Sigmoid colon (tissue), 4 donors: Measurements from ENCODE around the gene TEN1.

Source experiments
- EP300 ChIP-seq, 4 donors: sonication (generic); formaldehyde crosslinking; IDR thresholded peaks; one replicate each; pipeline ENCODE4 v1.6.1; 2017; ENCODE audit warnings: antibody characterized with exemption in 4 of 4
- POLR2A ChIP-seq, 2 donors: fragments of 450-650 bp; IDR thresholded peaks; one replicate each; pipeline ENCODE4 v1.6.1; 2016; ENCODE audit warnings: antibody characterized with exemption in 2 of 2, mild to moderate bottlenecking in 2 of 2, moderate library complexity in 2 of 2
- TF ChIP-seq, protein P1 (sequence below), 4 experiments: fragments of 450-650 bp in 3 of 4; fragments of 200-600 bp in 1 of 4; IDR thresholded peaks; one replicate each; pipeline ENCODE4 v1.5.1; 2016 to 2019; ENCODE audit warnings: antibody characterized with exemption in 4 of 4, mild to moderate bottlenecking in 3 of 4, moderate library complexity in 2 of 4

GRCh38 chr17:75991396-75991795, 12.4 kb downstream of the TEN1 start:
- TF ChIP-seq, protein P1, sequence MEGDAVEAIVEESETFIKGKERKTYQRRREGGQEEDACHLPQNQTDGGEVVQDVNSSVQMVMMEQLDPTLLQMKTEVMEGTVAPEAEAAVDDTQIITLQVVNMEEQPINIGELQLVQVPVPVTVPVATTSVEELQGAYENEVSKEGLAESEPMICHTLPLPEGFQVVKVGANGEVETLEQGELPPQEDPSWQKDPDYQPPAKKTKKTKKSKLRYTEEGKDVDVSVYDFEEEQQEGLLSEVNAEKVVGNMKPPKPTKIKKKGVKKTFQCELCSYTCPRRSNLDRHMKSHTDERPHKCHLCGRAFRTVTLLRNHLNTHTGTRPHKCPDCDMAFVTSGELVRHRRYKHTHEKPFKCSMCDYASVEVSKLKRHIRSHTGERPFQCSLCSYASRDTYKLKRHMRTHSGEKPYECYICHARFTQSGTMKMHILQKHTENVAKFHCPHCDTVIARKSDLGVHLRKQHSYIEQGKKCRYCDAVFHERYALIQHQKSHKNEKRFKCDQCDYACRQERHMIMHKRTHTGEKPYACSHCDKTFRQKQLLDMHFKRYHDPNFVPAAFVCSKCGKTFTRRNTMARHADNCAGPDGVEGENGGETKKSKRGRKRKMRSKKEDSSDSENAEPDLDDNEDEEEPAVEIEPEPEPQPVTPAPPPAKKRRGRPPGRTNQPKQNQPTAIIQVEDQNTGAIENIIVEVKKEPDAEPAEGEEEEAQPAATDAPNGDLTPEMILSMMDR (IDR thresholded peaks at IDR 0.05), result no peak
- no peak for TF ChIP-seq POLR2A (IDR thresholded peaks at IDR 0.05)
- TF ChIP-seq EP300 (IDR thresholded peaks at IDR 0.05), result no peak
